Measurements from ENCODE around the gene TBPL1.

Gene TBPL1

GRCh38 chr6:134002821-134003220, 49.8 kb downstream of the TBPL1 start:
- no peaks in the 10 kb centered on the region for H3K27me3 ChIP-seq (ENCODE audit: insufficient read depth, low read length, poor library complexity, severe bottlenecking)
- H3F3A ChIP-seq (ENCODE audit: low read depth): no peaks in the 10 kb centered on the region
- no peaks in the 10 kb centered on the region for H3K36me3 ChIP-seq (ENCODE audit: insufficient read depth, low read length)
- H3K4me1 ChIP-seq (ENCODE audit: insufficient read depth, low read length, poor library complexity, severe bottlenecking): peaks cover 25% of the 10 kb centered on the region
- peak overlapping the region; percentile 45 for H3K4me2 ChIP-seq (ENCODE audit: low read depth, low read length, poor library complexity, severe bottlenecking)
- H3K9me2 ChIP-seq (replicated peaks; ENCODE audit: low read depth, low read length): no peaks in the 10 kb centered on the region
- TF ChIP-seq EZH2phosphoT487 (IDR thresholded peaks at IDR 0.05; ENCODE audit: borderline replicate concordance): no peak
- TF ChIP-seq CTCF (conservative IDR thresholded peaks at IDR 0.05; ENCODE audit: low read length): no peak
- H3K79me2 ChIP-seq (ENCODE audit: insufficient read depth, low read length): no peaks in the 10 kb centered on the region
- H4K20me1 ChIP-seq (ENCODE audit: insufficient read depth, low read length, poor library complexity, severe bottlenecking): no peaks in the 10 kb centered on the region
- no peak overlapping the region for H3K9ac ChIP-seq (ENCODE audit: low read depth, low read length, poor library complexity, severe bottlenecking)
- peak overlapping the region; percentile 41; the same call in 1 of the 2 replicates for H2AFZ ChIP-seq (ENCODE audit: low read length)
- H3K4me3 ChIP-seq (ENCODE audit: low read length, poor library complexity, severe bottlenecking): peak overlapping the region; percentile 30
- H3K9me3 ChIP-seq (ENCODE audit: insufficient read depth, low read depth, low read length): no peaks in the 10 kb centered on the region

GRCh38 chr6:134003542-134003951, 50.5 kb downstream of the TBPL1 start:
- Histone ChIP-seq H3K36me3 (ENCODE audit: insufficient read depth, low read length) (no peaks in the 10 kb centered on the region), H3K4me1 (ENCODE audit: insufficient read depth, low read length, poor library complexity, severe bottlenecking) (peaks cover 25% of the 10 kb centered on the region), H3K27me3 (ENCODE audit: insufficient read depth, low read length, poor library complexity, severe bottlenecking) (no peaks in the 10 kb centered on the region), H3K9me3 (ENCODE audit: insufficient read depth, low read depth, low read length) (no peaks in the 10 kb centered on the region), H3K4me2 (ENCODE audit: low read depth, low read length, poor library complexity, severe bottlenecking) (peak overlapping the region; percentile 45), H3F3A (ENCODE audit: low read depth) (no peaks in the 10 kb centered on the region), H3K79me2 (ENCODE audit: insufficient read depth, low read length) (no peaks in the 10 kb centered on the region), H2AFZ (ENCODE audit: low read length) (no peak overlapping the region), H3K9me2 (replicated peaks; ENCODE audit: low read depth, low read length) (no peaks in the 10 kb centered on the region), H3K9ac (ENCODE audit: low read depth, low read length, poor library complexity, severe bottlenecking) (no peak overlapping the region), H3K4me3 (ENCODE audit: low read length, poor library complexity, severe bottlenecking) (no peak overlapping the region), H4K20me1 (ENCODE audit: insufficient read depth, low read length, poor library complexity, severe bottlenecking) (no peaks in the 10 kb centered on the region)
- TF ChIP-seq CTCF (conservative IDR thresholded peaks at IDR 0.05; ENCODE audit: low read length) (no peak), EZH2phosphoT487 (IDR thresholded peaks at IDR 0.05; ENCODE audit: borderline replicate concordance) (no peak)

- Histone ChIP-seq H2AFZ (ENCODE audit: low read length) (no peak overlapping the region), H3K36me3 (ENCODE audit: insufficient read depth, low read length) (no peaks in the 10 kb centered on the region), H3K4me1 (ENCODE audit: insufficient read depth, low read length, poor library complexity, severe bottlenecking) (peaks cover 21% of the 10 kb centered on the region), H3K4me3 (ENCODE audit: low read length, poor library complexity, severe bottlenecking) (no peak overlapping the region), H3K9me2 (replicated peaks; ENCODE audit: low read depth, low read length) (no peaks in the 10 kb centered on the region), H4K20me1 (ENCODE audit: insufficient read depth, low read length, poor library complexity, severe bottlenecking) (no peaks in the 10 kb centered on the region), H3K79me2 (ENCODE audit: insufficient read depth, low read length) (no peaks in the 10 kb centered on the region), H3K4me2 (ENCODE audit: low read depth, low read length, poor library complexity, severe bottlenecking) (no peak overlapping the region), H3K9ac (ENCODE audit: low read depth, low read length, poor library complexity, severe bottlenecking) (no peak overlapping the region), H3F3A (ENCODE audit: low read depth) (no peaks in the 10 kb centered on the region), H3K27me3 (ENCODE audit: insufficient read depth, low read length, poor library complexity, severe bottlenecking) (no peaks in the 10 kb centered on the region), H3K9me3 (ENCODE audit: insufficient read depth, low read depth, low read length) (no peaks in the 10 kb centered on the region)
- no peak for TF ChIP-seq EZH2phosphoT487 (IDR thresholded peaks at IDR 0.05; ENCODE audit: borderline replicate concordance)
- peak; percentile 34 for TF ChIP-seq CTCF (conservative IDR thresholded peaks at IDR 0.05; ENCODE audit: low read length)
These were observed 51.7 kb downstream of the TBPL1 start for GRCh38 chr6:134004714-134005113.

Data from Loucy (cell line).